Subcutaneous adipose tissue (tissue), 4 donors: ENCODE results near the gene GRM7. TPM values are rescaled to one million over a fixed set of nuclear protein-coding genes. Genes with fewer than 3 reads are reported as not detected.

Source experiments
- CTCF ChIP-seq: fragments of 450-650 bp; IDR thresholded peaks from one replicate; pipeline ENCODE4 v1.5.1; 2016; ENCODE audit warnings: low read depth, mild to moderate bottlenecking, control low read depth, antibody characterized with exemption, moderate library complexity
- total RNA-seq, 4 donors: library from RNA; depleted of rRNA; stranded (reverse); fragments of >200 nt; gene quantifications; one replicate each; pipeline ENCODE4 v1.1.0, GENCODE V29; 2016

Gene GRM7
- total RNA-seq, 4 donors from 2014 or later = 0.16 to 1.2 (median 0.90) TPM

- TF ChIP-seq CTCF = no peak
These were observed 105.0 kb downstream of the GRM7 start for GRCh38 chr3:6965881-6966280.

GRCh38 chr3:6971933-6972332, 111.0 kb downstream of the GRM7 start:
- TF ChIP-seq CTCF = no peak

- no peak for TF ChIP-seq CTCF
These were observed 124.9 kb downstream of the GRM7 start for GRCh38 chr3:6985848-6986247.

- TF ChIP-seq CTCF = no peak
These were observed 128.8 kb downstream of the GRM7 start for GRCh38 chr3:6989608-6990291.

- TF ChIP-seq CTCF = no peak
These were observed 133.3 kb downstream of the GRM7 start for GRCh38 chr3:6994081-6994668.

GRCh38 chr3:7000501-7000900, 139.6 kb downstream of the GRM7 start:
- TF ChIP-seq CTCF = no peak

- TF ChIP-seq CTCF = no peak
These were observed 140.5 kb downstream of the GRM7 start for GRCh38 chr3:7001370-7001769.
